SKM-1 treated with dmso at 0.1 percent for 144 hours (cell line): Measurements from ENCODE around the gene KLHL6.
"Not testable (repeated sequence)": the region's sequence is repeated elsewhere in the genome, so short reads cannot be mapped to it uniquely, and the experiment has no call there.

Experiments used
- DNase-seq: peaks from one replicate; lab custom pipeline; 2025; ENCODE audit not compliant: unreplicated experiment; lab: John Stamatoyannopoulos, UW

Gene KLHL6

GRCh38 chr3:183555541-183556081 lies at the start of gene KLHL6:
KLHL6 (minus strand) TSS chr3:183555706; CDS start chr3:183555653, 53 bp downstream.
- peak; percentile 81 for DNase-seq

DNA sequence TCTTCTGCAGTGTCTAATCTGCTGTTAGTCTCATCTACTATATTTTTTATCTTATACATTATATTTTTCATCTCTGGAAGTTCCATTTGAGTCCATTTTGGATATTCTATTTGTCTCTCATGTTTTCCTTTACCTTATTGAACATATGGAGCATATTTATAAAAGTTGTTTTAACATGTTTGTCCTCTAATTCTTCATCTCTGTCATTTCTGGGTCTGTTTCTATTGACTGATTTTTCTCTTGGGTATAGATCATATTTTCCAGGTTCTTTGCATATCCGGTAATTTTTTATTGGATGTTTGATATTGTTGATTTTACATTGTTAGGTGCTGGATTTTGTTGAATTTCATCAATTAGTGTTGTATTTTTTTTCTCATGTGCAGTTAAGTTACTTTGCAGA lies 42.5 kb upstream of the KLHL6 start:
- DNase-seq = no peak

DNA sequence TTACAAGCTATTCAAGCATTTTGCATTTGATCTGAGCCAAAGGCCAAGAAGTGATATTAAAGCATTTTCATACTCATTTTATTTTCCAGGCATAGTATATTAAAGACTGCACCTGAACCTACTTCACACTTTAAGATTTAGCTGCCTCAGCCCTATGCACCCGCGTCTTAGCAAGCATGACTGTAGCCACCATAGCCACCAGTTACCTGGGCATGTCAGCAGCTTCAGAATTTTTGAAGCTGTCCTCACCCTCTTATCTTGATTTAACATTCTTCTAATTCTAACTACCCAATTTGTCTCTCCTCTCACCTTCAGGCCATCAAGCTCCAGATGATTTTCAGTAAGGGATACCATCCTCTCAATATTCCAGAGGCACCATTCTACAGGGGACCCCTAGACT lies 39.1 kb upstream of the KLHL6 start:
- DNase-seq = no peak

- no peak for DNase-seq
Observed at GRCh38 chr3:183592821-183593220, 37.3 kb upstream of the KLHL6 start.

GRCh38 chr3:183591881-183592521 lies 36.5 kb upstream of the KLHL6 start:
- no peak for DNase-seq

- no peak for DNase-seq
Observed at GRCh38 chr3:183590442-183590841, 34.9 kb upstream of the KLHL6 start.

GRCh38 chr3:183587336-183587735 lies 31.8 kb upstream of the KLHL6 start:
- peak; percentile 79 for DNase-seq

- no peak for DNase-seq
Observed at GRCh38 chr3:183586477-183586876, 31.0 kb upstream of the KLHL6 start.

GRCh38 chr3:183584914-183585280 lies 29.4 kb upstream of the KLHL6 start:
- DNase-seq = no peak

DNA sequence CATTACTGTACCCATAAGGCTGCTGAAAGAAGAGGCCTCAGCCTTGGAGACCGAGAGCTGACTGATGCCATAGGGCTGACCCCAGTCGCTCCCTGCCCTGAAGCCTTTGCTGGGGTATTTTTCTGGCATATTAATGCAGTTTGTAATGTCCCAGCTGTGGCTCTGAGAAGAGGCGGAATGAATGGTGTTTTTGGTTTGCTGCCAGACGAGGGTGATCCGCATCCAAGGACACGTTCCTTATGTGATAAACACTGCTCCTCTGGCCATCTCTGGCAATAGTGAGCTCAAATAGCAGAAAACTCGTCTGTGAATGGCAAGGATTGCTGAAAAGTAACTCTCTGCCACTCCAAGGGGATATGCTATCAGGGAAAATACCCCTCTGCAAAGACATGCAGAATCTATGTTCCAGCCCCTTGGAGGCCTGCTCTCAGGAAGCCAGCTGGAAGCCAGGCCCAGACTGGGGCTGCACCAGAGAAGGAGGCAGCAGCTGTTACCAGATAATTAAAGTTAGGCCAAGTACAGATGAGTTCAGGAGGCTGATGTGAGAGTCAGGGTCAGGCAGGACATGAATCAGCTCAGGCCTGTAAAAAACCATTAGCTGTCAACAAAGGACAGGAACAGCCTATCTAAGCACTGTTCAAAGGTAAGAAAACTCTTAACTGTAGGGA lies 28.9 kb upstream of the KLHL6 start:
- no peak for DNase-seq

DNA sequence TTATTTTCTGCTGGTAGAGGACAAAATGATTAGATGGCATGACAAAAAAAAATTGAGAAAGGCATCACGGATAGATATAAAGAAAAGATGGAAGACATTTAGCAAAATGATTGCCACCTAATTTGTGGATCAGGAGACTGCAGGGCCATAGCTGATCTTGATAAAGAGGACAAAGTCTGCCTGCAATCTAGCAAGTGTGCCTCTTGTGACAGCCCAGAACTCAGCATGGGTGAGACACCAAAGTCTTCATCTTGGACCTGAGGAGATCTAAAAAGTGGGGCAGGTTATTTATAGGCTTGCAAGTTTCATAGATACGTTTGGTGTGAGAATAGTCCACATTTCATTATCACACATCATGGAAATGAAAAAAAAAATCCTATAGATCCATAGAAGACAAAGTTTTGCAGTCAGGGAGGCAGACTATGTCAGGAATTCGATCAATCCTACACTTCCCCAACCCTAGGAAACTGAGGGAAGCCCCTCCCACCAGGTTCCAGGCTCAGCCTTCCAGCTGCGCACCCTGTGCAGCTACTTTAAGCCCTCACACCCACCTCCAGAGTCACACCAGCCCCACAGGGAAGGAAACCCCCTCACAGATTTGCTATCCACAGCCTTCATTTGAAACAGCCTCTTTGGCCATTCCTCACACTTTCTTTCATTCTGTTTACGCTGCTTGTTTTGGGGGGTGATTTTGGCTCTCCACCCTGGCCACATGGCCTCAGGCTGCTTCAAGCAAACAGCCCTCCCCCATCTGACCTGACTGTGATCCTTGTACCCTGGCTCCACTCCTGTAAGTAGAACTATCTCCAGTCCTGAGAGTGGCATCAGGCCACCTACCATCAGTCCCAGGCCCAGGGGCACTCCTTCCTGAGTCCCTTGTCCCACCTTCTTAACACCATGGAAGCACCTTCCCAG lies 28.1 kb upstream of the KLHL6 start:
- DNase-seq = no peak

GRCh38 chr3:183582161-183582560 lies 26.7 kb upstream of the KLHL6 start:
- DNase-seq = no peak

DNA sequence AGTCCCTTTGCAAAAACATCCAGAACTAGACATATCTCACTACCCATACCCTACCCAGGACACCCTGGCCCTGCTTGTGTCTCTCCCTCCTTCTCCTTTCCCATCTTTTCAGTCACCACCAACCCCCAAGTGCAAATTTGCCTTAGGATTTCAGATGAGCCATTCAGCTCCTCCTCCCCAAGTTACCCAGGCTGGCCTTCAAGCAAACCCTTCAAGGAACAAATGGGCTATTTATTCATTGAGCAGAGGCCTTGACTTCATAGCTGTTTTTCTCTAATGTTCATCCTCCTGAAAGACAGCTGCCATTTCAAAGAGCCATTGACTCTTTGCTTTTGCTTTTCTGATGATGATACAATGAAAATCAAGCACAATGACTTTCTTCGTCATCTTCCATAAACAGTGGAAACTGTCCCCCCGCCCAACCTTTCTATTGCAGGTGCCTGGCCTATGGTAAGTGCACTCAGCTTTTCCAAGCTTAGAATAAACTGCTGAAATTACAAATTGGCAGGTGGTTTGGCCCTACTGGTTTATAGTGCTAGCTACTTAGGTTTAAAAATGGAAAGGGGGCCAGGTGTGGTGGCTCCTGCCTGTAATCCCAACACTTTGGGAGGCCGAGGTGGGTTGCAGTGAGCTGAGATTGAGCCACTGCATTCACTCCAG lies 26.1 kb upstream of the KLHL6 start:
- DNase-seq = no peak

DNA sequence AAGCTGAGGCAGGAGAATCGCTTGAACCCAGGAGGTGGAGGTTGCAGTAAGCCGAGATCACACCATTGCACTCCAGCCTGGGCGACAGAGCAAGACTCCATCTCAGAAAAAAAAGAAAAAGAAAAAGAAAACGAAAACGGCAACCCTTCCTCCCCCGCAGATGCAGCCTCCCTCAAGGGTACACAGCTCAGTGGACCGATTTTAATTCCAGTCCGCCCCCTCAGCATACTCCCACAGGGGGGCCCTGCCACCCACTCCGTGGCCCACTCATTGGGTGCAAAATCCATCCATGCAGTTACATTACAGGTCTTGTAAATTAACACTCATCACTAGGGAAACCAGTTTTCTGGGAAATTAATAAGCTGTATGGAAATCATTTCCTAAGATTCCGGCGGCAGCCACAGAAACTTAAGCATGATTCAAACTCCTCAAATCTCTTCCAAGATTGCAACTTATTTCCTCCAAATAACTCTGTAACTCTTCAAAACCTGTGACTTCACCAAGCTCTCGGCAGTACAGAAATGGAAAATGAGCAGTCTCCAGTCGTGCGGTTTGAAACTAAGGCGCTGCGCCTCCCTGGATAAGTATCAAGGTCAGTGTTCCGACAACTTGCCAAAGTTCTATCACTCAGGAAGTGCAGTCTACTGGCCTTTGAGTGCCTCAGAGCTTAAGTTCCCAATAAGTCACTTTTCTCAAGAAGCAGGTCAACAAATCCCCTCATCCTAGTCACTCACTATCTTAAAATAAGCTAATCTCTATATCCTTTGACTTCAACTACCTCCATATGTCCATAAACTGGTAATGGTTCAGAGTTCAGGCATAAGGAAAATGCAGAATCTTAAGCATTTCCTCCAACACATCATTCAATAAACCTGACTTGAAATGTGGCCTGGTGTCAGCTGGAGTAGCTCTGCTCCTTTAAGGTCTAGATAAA lies 24.7 kb upstream of the KLHL6 start:
- no peak for DNase-seq

- peak; percentile 33 for DNase-seq
Observed at GRCh38 chr3:183578179-183578578, 22.7 kb upstream of the KLHL6 start.

DNA sequence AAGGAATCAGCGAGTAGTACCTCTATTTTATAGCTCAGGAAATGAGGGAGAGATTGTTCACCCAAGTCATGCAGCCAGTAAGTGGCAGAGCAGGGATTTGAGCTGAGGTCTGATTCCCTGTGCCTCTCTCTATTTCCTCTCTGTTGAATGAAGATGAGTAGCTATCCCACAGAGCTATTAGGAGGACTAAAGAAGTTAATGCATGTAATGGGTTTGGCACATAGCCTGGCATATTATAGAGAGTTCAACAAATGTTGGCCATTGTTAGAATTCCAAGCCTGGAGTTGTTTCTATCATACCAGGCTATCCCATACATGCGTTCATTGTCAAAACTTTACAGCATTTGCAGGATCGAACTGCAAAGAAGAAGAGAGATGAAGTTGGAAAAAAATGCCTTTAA lies 21.8 kb upstream of the KLHL6 start:
- DNase-seq = no peak

GRCh38 chr3:183576487-183577107 lies 21.1 kb upstream of the KLHL6 start:
- DNase-seq = no peak

GRCh38 chr3:183572935-183573334 lies 17.4 kb upstream of the KLHL6 start:
- DNase-seq = no peak

DNA sequence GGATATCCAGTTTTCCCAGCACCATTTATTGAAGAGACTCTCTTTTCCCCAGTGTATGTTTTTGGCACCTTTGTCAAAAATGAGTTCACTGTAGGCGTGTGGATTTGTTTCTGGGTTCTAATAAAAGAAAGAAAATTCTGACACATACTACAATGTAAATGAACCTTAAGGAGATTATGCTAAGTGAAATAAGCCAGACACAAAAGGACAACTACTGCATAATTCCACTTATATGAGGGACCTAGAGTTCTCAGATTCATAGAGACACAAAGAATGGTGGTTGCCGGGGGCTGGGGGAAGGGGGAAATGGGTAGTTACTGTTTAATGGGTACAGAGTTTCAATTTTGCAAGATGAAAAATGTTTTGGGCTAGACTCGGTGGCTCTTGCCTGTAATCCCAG lies 14.7 kb upstream of the KLHL6 start:
- DNase-seq = not testable (repeated sequence)

- no peak for DNase-seq
Observed at GRCh38 chr3:183566880-183567279, 11.4 kb upstream of the KLHL6 start.
